Sigmoid colon (tissue), 7 donors: ENCODE results near the gene PIP4K2C. TPM values are rescaled to one million over a fixed set of nuclear protein-coding genes. Genes with fewer than 3 reads are reported as not detected.
A peak's percentile ranks its signal among the peaks of the same experiment; 100 is the strongest.

Experiments used
- DNase-seq: peaks from one replicate; pipeline ENCODE4 v3.0.0-alpha.2; 2019
- H3K27ac ChIP-seq, 4 donors: fragments of 200-600 bp; sonication (generic); one replicate each; pipeline ENCODE4 v1.5.1; 2016 to 2019; ENCODE audit warnings: mild to moderate bottlenecking in 1 of 4
- H3K27me3 ChIP-seq, 3 donors: fragments of 200-600 bp; sonication (generic); one replicate each; pipeline ENCODE4 v1.5.1; 2019; ENCODE audit warnings: mild to moderate bottlenecking in 1 of 3
- H3K36me3 ChIP-seq, 4 donors: fragments of 200-600 bp; sonication (generic); one replicate each; pipeline ENCODE4 v1.5.1; 2016 to 2019
- H3K4me1 ChIP-seq, 4 donors: fragments of 200-600 bp; sonication (generic); one replicate each; pipeline ENCODE4 v1.5.1; 2017 to 2019
- H3K4me3 ChIP-seq, 4 donors: fragments of 200-600 bp; sonication (generic); one replicate each; pipeline ENCODE4 v1.5.1; 2017 to 2019; ENCODE audit warnings: mild to moderate bottlenecking in 2 of 4, moderate library complexity in 1 of 4
- H3K9me3 ChIP-seq, 4 donors: fragments of 200-600 bp in 3 of 4; sonication (generic) in 3 of 4; one replicate each; pipeline versions ENCODE4 v1.5.1 to v1.6.1; 2013 to 2019
- EP300 ChIP-seq, 4 donors: sonication (generic); formaldehyde crosslinking; IDR thresholded peaks; one replicate each; pipeline ENCODE4 v1.6.1; 2017; ENCODE audit warnings: antibody characterized with exemption in 4 of 4
- POLR2A ChIP-seq, 2 donors: fragments of 450-650 bp; IDR thresholded peaks; one replicate each; pipeline ENCODE4 v1.6.1; 2016; ENCODE audit warnings: antibody characterized with exemption in 2 of 2, mild to moderate bottlenecking in 2 of 2, moderate library complexity in 2 of 2
- POLR2AphosphoS5 ChIP-seq, 4 donors: sonication (generic); formaldehyde crosslinking; IDR thresholded peaks; one replicate each; pipeline ENCODE4 v1.6.1; 2017; ENCODE audit warnings: antibody characterized with exemption in 4 of 4
- WGBS, 2 donors: extraction: QIAGEN DNeasy Blood & Tissue Kit; methylation state at CpG; one replicate each; pipeline ENCODE4 v1.1.7; 2013; 5-methylcytosine and 5-hydroxymethylcytosine counted together
- intact Hi-C: fragments of 100-400 bp; cut with DNase I; formaldehyde crosslinking; loops from one replicate; pipeline ENCODE4 v1.15.1; 2023
- polyA plus RNA-seq, 3 donors: library from polyadenylated mRNA; stranded (reverse); fragments of 200-250 nt; gene quantifications; one replicate each; pipeline ENCODE4 v1.2.3, GENCODE V29; 2013
- total RNA-seq, 4 donors: library from RNA; depleted of rRNA; stranded (reverse); fragments of >200 nt; gene quantifications; one replicate each; pipeline ENCODE4 v1.1.0, GENCODE V29; 2016
- TF ChIP-seq, protein P1 (sequence below), 4 experiments: fragments of 450-650 bp in 3 of 4; fragments of 200-600 bp in 1 of 4; IDR thresholded peaks; one replicate each; pipeline ENCODE4 v1.5.1; 2016 to 2019; ENCODE audit warnings: antibody characterized with exemption in 4 of 4, mild to moderate bottlenecking in 3 of 4, moderate library complexity in 2 of 4
- donor health status: healthy with polysubstance abuse.
- donor health status: Bipolar disorder and iron deficiency.
- donor health status: healthy.

The PIP4K2C gene
- total and polyA plus RNA-seq, 7 donors, result 13.3 to 30.5 (median 21.0) TPM

DNA sequence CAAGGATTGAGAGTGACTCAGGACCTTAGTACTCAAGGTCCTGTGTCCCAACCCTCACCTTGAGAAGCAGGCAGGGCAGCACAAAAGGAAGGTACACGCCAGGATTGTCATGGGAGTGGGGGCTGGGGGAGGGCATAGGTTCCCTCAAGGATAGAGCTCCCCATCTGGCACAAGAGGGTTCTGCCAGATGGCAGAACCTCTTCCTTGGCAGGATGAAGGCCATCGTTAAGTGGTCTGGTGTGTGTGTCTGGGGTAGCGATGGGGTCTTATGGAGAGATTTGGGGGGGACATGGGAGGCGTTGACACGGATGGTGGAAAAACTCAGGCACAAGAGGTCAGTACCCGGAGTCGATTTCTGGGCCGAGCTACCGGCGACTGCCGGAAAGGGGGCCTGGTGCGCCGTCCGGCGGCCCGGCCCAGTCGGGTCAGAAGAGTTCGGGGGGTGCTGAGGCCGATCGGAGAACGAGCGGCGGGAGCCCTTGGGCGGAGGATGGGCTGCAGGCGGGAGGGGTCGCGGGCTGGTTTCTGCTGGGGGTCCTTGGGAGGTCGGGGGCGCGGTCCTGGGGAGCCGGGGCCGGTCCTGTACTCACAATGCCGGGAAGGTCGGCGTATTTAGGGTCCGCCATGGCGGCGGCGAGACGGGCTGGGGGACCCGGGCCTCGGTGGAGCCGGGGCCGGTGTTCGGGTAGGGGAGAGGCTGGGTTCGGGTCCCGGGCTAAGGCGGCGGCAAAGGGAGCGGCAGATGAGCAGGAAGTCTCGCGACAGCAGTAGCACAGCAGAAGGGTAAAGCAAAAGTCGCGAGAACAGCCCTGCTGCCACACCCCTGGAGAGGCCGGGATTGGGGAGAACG lies 44.3 kb upstream of the PIP4K2C start, which contains the start of gene DCTN2:
Gene DCTN2, minus strand, starts transcription at position 755 of the 850 bp plus-strand sequence. Its CDS starts 129 bp downstream, at position 626.
- Histone ChIP-seq H3K27me3 (peaks cover 5 to 23% (median 22%) of the 10 kb centered on the region in 3 donors), H3K9me3 (no peaks in the 10 kb centered on the region), H3K4me3 (peak within 1 kb of the TSS; percentile 88 to 99 (median 98)), H3K27ac (peak within 1 kb of the TSS; percentile 92 to 97 (median 96)), H3K4me1 (peaks cover 0 to 41% (median 32%) of the 10 kb centered on the region in 4 donors), H3K36me3 (peaks cover 0 to 8% (median 3%) of the 10 kb centered on the region in 4 donors)
- WGBS, 2 donors, result 1% methylated on average over 56 of the region's 56 CpGs
- TF ChIP-seq POLR2A (IDR thresholded peaks at IDR 0.05) (no peak), POLR2AphosphoS5 (IDR thresholded peaks at IDR 0.05) (peak; percentile 43 to 72 (median 62)), EP300 (IDR thresholded peaks at IDR 0.05) (no peak)
- TF ChIP-seq, protein P1, sequence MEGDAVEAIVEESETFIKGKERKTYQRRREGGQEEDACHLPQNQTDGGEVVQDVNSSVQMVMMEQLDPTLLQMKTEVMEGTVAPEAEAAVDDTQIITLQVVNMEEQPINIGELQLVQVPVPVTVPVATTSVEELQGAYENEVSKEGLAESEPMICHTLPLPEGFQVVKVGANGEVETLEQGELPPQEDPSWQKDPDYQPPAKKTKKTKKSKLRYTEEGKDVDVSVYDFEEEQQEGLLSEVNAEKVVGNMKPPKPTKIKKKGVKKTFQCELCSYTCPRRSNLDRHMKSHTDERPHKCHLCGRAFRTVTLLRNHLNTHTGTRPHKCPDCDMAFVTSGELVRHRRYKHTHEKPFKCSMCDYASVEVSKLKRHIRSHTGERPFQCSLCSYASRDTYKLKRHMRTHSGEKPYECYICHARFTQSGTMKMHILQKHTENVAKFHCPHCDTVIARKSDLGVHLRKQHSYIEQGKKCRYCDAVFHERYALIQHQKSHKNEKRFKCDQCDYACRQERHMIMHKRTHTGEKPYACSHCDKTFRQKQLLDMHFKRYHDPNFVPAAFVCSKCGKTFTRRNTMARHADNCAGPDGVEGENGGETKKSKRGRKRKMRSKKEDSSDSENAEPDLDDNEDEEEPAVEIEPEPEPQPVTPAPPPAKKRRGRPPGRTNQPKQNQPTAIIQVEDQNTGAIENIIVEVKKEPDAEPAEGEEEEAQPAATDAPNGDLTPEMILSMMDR (IDR thresholded peaks at IDR 0.05), result no peak
- intact Hi-C loops, result loop anchor here (2.0 to 5.0 kb wide), 4 partner anchors 26 to 146 kb away; partner anchors contain the start of gene DDIT3
- peak; percentile 99 for DNase-seq

DNA sequence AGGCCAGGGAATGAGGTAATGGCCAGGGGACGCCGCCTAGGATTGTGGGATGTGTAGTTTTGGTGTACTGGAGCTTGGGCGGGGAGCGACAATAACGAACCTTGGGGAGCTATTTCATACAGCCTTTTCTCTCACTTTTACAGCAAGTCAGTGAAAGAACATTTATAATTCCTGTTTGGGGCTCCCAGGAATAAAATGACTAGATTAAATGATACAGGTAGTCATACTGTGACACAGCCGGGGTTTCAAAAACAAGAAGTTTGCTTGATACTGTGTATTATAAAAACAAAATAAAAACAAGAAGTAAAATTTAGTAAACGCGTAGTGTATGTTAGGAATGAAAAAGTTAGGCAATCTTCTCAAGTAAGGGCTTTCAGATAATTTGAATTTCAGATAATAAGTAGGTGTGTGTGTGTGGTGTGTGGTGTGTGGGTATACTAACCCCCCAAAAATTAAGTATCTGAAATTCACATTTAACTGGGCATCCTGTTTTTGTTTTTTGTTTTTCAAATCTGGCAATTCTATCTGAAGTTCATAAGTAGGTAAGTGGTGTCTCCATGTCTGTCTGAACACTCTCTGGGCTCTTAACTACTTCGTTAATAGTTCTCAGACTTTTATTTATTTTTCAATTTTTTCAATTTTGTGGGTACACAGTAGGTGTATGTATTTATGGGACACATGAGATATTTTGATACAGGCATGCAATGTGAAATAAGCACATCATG lies 43.5 kb upstream of the PIP4K2C start:
- H3K4me3 ChIP-seq, result peak overlapping the region in 3 of 4 donors; percentile 88 to 99 (median 96)
- intact Hi-C loops, result loop anchor here (2.0 to 5.0 kb wide), 4 partner anchors 27 to 145 kb away; partner anchors contain the start of gene DDIT3
- H3K27me3 ChIP-seq, result peaks cover 5 to 23% (median 22%) of the 10 kb centered on the region in 3 donors
- H3K4me1 ChIP-seq, result peaks cover 0 to 41% (median 32%) of the 10 kb centered on the region in 4 donors
- no peak for TF ChIP-seq EP300 (IDR thresholded peaks at IDR 0.05)
- no peak for TF ChIP-seq POLR2A (IDR thresholded peaks at IDR 0.05)
- TF ChIP-seq POLR2AphosphoS5 (IDR thresholded peaks at IDR 0.05), result no peak
- TF ChIP-seq, protein P1 (IDR thresholded peaks at IDR 0.05), result no peak
- 18 to 19% methylated on average over 9 of the region's 9 CpGs for WGBS, 2 donors
- no peak for DNase-seq
- peaks cover 0 to under 1% (median 0%) of the 10 kb centered on the region in 4 donors for H3K36me3 ChIP-seq
- peak overlapping the region; percentile 92 to 97 (median 96) for H3K27ac ChIP-seq
- no peaks in the 10 kb centered on the region for H3K9me3 ChIP-seq

DNA sequence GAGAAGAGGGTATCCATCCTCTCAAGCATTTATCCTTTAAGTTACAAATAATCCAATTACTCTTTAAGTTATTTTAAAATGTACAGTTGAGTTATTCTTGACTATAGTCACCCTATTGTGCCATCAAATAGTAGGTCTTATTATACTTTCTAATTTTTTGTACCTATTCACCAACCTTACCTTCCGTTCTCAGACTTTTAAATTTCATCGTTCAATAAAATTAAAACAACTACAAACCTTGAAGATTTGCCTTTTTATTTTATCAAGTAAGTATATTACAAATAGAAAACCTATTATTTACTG lies 43.0 kb upstream of the PIP4K2C start:
- DNase-seq, result no peak
- no peaks in the 10 kb centered on the region for H3K36me3 ChIP-seq
- no peak overlapping the region for H3K4me3 ChIP-seq
- WGBS, 2 donors, result 95 to 96% methylated on average over 2 of the region's 2 CpGs
- no peak for TF ChIP-seq POLR2AphosphoS5 (IDR thresholded peaks at IDR 0.05)
- no peaks in the 10 kb centered on the region for H3K9me3 ChIP-seq
- H3K27ac ChIP-seq, result no peak overlapping the region
- intact Hi-C loops, result loop anchor here (5.0 kb wide), 1 partner anchor 59 kb away; no protein-coding TSS in a partner anchor
- H3K27me3 ChIP-seq, result peaks cover 5 to 23% (median 22%) of the 10 kb centered on the region in 3 donors
- peaks cover 0 to 41% (median 32%) of the 10 kb centered on the region in 4 donors for H3K4me1 ChIP-seq

DNA sequence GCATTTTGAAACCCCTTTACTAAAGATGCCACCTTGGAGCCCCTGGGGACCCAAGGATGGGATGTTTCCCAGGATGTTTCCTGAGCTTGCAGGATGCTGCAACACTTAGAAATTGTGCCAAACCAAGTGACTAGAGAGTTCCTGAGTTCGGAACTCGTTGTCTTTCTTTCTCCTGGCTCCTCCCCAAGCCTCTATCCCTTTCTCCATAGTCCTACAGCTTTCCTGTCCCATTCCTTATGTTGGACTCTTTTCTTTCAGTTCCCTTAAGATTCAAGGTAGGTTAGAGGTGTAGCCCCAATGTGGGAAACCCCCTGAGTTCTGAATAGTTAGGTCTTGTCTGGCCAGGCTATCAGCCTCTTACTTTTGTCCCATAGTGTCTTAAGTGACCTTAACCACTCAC lies 42.5 kb upstream of the PIP4K2C start:
- no peak for DNase-seq
- intact Hi-C loops, result loop anchor here (5.0 kb wide), 1 partner anchor 59 kb away; no protein-coding TSS in a partner anchor
- WGBS, 2 donors, result 30 to 62% methylated on average over 2 of the region's 2 CpGs

More for the DNA sequence above, 42.5 kb upstream of the PIP4K2C start:
- H3K4me1 ChIP-seq, result peaks cover 0 to 39% (median 32%) of the 10 kb centered on the region in 4 donors
- no peaks in the 10 kb centered on the region for H3K36me3 ChIP-seq
- H3K27me3 ChIP-seq, result peaks cover 5 to 23% (median 22%) of the 10 kb centered on the region in 3 donors
- no peaks in the 10 kb centered on the region for H3K9me3 ChIP-seq
- no peak overlapping the region for H3K4me3 ChIP-seq
- H3K27ac ChIP-seq, result no peak overlapping the region
- TF ChIP-seq POLR2A (IDR thresholded peaks at IDR 0.05), result no peak
- TF ChIP-seq POLR2AphosphoS5 (IDR thresholded peaks at IDR 0.05), result no peak
- no peak for TF ChIP-seq EP300 (IDR thresholded peaks at IDR 0.05)
- TF ChIP-seq, protein P1 (IDR thresholded peaks at IDR 0.05), result no peak
